ENCODE data around the gene A1BG. TPM values are rescaled to one million over a fixed set of nuclear protein-coding genes. Genes with fewer than 3 reads are reported as not detected.

The A1BG gene
- 4.1 TPM for total RNA-seq
- long read RNA-seq, partial matches to known transcripts = 0 of 1 reads
- long read RNA-seq, other reads (novel, unspliced or antisense) = 0 of 1 reads

DNA sequence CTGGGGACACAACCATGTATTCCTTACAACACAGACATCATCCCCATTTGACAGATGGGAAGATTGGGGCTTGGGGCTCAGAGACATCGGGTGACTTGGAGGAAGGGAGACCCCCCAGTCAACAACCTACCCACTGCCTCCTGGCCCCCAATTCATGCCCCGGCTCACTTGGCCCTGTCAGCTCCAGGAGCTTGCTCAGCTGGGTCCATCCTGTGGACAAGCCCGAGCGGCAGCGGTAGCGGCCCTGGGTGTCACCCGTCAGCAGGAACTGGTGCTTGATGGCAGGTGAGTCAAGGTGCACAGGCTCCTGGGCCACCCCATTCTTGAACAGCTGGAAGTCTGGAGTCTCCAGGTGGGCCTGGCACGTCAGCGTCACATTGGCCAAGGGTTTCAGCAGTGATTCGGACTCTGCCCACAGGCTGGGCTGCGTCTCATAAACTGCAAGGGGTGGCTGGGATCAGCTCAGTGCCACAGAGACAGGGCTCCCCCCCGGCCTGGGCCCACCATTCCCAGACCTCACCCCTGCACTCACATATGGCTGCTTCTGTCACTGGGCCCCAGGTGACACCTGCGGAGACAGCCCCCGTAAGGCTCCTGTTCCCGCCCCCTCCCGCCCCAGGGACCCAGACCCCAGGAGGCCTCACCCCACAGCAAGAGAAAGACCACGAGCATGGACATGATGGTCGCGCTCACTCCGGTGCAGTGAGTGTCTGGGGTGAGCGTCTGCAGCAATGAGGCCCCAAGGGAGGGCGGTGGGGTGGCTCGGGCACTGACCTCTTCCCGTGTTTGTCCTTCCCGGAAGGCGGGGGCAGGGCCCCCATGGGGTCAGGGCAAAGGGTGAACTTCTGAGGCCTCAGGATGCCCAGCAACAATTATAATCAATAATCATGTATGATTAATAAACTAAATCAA lies at the start of gene A1BG:
TSS of gene A1BG (minus strand) at position 733 of the 912 bp plus-strand sequence. CDS start at position 678, 55 bp downstream.
- DNase-seq (no peak), ATAC-seq (ENCODE audit: poor library complexity) (no peak)
- intact Hi-C loops (cut with DNase I) = no loop called here

DNA sequence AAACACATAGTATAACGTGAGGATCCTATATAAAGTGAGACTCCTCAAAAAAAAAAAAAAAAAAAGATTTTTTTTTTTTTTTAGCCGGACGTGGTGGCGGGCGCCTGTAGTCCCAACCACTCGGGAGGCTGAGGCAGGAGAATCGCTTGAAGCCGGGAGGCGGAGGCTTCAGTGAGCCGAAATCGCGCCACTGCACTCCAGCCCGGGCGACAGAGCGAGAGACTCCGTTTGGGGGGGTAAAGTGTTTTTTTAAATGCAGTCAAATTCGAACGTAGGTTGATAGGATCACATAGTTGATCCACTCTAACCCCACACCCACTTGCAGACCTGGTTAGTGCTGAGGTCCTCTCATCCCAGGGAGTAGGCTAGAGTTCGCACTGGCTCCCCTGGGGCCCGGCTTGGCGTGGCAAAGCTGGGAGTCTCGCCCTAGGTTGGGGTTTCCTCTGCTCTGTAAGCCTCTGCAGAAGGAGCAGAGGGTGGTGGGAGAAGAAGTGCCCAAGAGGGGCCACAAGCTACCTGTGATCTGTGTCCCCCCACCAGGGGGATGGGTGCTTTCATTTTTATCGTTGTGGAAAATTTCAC lies 48.6 kb upstream of the A1BG start:
- no peak for ATAC-seq (ENCODE audit: poor library complexity)
- no peak for DNase-seq
- intact Hi-C loops (cut with DNase I) = no loop called here

GRCh38 chr19:58400916-58401839 lies 47.9 kb upstream of the A1BG start:
- ATAC-seq (ENCODE audit: poor library complexity) (peak; percentile 99), DNase-seq (peak; percentile 100)
- intact Hi-C loops (cut with DNase I) = no loop called here

DNA sequence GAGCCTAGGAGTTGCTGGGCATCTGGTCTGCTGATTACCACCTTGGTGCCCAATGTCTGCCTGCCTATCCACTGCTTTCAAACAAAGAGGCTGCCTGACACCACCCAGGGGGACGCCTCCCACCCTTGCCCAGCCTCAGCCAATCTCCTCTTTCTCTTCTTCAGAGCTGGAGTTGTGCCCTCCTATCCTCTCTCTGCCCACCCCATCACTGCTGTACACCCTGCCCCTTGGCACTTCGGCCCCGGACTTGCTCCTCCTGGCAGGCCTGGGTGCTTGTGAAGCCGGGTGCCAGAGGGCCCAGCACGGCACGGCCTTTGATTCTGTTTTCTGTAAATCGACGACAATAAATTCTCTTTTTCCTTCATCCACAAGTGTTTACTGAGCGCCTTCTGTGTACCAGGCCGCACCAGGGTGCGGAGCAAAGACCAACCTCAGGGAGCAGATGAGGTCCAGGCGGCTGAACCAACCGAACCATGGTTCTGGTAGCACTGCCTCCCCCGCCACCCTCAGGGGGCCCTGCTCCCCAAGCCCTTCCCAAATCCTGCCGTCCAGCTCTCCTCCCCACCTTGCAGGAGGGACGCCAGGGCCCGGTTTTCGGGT lies 47.1 kb upstream of the A1BG start:
- intact Hi-C loops (cut with DNase I) = no loop called here
- ATAC-seq (ENCODE audit: poor library complexity) (no peak), DNase-seq (no peak)

DNA sequence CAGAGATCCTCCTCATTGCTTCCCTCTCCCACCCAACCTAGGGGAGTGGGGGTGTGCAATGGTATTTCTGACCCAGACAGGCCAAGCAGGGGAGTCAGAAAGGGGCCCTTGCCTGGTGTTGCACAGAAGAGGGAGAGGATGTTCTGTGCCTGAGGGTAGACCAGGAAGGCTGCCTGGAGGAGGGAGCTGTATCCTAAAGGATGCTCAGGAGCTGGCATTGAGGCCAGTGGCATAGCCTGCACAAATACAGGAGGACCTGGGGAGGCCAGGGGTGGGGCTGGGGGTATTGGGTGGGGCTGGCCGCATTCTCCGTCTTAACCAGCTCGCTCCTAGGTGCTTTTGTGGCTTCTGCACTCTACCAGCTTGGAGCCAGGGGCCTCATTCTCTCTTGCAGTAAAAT lies 46.6 kb upstream of the A1BG start:
- intact Hi-C loops (cut with DNase I) = no loop called here
- DNase-seq = no peak
- ATAC-seq (ENCODE audit: poor library complexity) = no peak

DNA sequence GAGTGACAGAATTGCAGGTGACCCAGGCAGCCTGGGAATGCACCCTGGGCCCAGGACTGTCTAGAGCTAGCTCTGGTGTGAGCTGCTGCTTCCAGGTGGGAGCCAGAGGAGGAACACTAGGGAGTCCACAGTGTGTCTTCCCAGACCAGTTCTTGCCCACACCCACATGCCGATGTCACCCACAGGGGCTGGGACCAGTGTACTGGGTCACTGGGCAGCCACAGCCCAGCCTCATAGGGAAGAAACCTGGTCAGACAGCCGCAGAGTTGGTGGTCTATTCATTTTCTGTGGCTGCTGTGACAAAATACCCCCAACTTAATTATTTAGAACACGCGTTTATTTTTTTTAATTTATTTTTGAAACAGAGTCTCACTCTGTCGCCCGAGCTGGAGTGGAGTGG lies 45.3 kb upstream of the A1BG start:
- intact Hi-C loops (cut with DNase I) = no loop called here
- DNase-seq (no peak), ATAC-seq (ENCODE audit: poor library complexity) (no peak)

DNA sequence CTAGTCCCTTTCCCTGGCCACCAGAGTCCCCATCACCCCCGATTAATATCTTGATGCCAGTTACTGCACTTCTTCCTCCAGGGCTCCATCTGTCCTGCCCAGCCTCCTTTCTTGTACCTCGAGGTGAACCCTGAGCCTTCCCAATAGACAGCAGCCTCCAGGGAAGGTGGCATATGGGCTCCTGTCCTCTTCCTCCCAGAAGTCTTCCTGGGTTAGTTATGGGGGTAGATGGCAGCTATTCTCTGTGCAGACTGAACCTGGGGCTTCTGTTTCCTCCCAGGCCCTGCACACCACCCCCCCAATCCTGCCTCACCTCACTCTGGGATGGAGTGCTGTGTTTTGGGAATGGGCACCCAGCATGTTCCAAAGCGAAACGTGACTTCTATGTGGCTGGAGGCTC lies 44.8 kb upstream of the A1BG start:
- DNase-seq (no peak), ATAC-seq (ENCODE audit: poor library complexity) (no peak)
- intact Hi-C loops (cut with DNase I) = no loop called here

- ATAC-seq (ENCODE audit: poor library complexity) = no peak
- intact Hi-C loops (cut with DNase I) = no loop called here
These were observed 44.3 kb upstream of the A1BG start for GRCh38 chr19:58397533-58398037.

DNA sequence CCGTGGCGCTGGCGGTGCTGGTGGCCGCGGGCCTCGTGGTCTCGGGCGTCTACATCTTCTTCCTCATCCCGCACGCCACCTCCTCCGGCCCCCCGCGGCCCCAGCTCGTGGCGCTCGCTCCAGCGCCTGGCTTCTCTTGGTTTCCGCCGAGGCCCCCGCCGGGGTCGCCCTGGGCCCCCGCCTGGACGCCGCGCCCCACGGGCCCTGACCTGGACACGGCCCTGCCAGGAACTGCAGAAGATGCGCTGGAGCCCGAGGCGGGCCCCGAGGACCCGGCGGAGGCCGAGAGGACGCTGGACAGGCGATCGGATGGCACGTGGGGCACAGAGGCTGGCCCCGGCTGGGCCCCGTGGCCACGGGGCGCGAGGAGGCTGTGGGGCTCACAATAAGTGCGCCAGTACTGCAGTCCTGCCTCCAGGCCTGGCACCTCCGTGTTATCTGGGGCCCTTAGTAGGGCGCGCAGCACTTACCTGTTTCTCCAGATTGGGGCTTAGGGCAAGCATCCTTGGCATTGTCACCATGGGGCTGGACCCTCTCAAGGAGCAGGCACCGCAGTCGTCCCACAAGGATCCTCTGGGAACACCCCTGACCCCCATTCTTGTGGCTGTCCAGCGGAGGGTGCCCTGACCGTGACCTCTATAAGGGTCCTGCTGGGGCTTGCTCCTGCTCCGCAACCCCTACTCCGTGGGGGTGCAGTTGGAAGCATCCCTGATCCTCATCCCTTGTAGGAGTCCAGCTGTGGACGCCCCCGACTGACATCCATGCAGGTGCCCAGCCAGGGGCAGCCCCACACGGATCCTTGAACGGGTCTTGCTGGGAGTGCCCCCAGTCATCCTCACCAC lies 43.6 kb upstream of the A1BG start:
- no peak for DNase-seq
- ATAC-seq (ENCODE audit: poor library complexity) = no peak
- intact Hi-C loops (cut with DNase I) = no loop called here

More at GRCh38 chr19:58397533-58398037, 44.3 kb upstream of the A1BG start:
- DNase-seq = no peak

GRCh38 chr19:58395979-58396627 lies 42.8 kb upstream of the A1BG start:
- DNase-seq (no peak), ATAC-seq (ENCODE audit: poor library complexity) (no peak)
- intact Hi-C loops (cut with DNase I) = no loop called here

GRCh38 chr19:58395220-58395978 lies 42.1 kb upstream of the A1BG start, which contains the start of gene RNF225:
Gene RNF225, plus strand, starts transcription at chr19:58395656. Its CDS starts 434 bp downstream, at chr19:58396090.
- peak; percentile 10 for ATAC-seq (ENCODE audit: poor library complexity)
- intact Hi-C loops (cut with DNase I) = no loop called here
- DNase-seq = no peak

DNA sequence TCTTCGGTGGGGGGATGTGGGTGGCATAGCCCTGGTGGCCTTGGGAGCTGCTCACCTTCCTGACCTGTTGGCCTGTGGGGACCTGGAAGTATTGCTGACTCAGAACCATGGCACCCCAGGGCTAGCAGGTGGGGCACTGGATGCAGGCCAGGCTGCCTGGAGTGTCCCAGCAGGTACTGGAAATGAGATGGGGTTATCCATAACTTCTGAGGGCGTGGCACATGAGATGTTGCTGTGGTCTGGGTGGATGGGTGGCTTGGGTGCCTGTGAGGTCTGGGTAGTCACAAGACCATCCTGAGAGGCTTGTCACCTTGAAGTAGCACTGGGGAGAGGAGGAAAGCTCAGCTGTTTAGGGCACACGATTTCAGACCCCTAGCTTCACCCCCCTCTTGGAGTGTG lies 41.5 kb upstream of the A1BG start:
- intact Hi-C loops (cut with DNase I) = no loop called here
- ATAC-seq (ENCODE audit: poor library complexity) = no peak
- no peak for DNase-seq

DNA sequence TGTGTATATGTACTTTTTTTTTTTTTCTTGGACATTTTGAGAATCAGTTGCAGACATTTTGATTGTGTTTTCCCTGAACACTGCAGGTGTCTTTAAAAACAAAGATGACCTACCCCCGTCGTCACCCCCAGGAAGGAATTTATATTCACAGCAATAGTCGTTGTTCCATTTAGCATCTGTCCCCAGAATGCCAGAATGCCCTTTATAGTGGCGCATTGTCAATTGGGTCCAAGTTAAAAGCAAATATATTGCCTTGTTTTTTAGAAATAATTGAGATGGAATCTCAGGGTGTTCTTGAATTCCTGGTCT lies 40.4 kb upstream of the A1BG start:
- no peak for DNase-seq
- intact Hi-C loops (cut with DNase I) = no loop called here
- no peak for ATAC-seq (ENCODE audit: poor library complexity)

GRCh38 chr19:58392945-58393724 lies 39.8 kb upstream of the A1BG start:
- ATAC-seq (ENCODE audit: poor library complexity) = no peak
- DNase-seq = no peak
- intact Hi-C loops (cut with DNase I) = no loop called here

DNA sequence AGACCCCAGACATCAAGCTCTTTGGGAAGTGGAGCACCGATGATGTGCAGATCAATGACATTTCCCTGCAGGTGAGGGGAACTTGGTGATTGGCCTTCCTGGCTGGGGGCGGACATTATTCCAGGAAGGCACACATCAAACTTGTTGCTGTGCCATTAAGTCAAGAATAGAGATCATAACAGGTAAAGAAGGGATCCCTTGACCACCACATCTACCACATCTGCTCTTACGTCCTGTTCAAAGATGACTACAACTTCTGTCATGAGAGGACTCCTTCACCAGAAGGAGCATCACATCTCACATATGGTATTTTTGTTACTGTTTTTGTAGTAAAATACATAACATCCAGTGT lies 34.9 kb upstream of the A1BG start:
- ATAC-seq (ENCODE audit: poor library complexity) = no peak
- intact Hi-C loops (cut with DNase I) = no loop called here
- DNase-seq = no peak
